DND-41 (cell line): ENCODE data around the gene MT4.

Source experiments
- ATAC-seq: fragments of 200-7000 bp; cut with Tn5 transposase; 3 replicates; pipeline ENCODE4 v1.9.1; 2021; ENCODE audit warnings: low read depth; ENCODE audit not compliant: insufficient read depth
- DNase-seq: peaks from one replicate; pipeline ENCODE4 v3.0.0-alpha.2; 2020
- H2AFZ ChIP-seq: 2 replicates; pipeline ENCODE4 v1.6.0; 2012; ENCODE audit warnings: low read depth, low read length
- H3K27ac ChIP-seq: 2 replicates; pipeline ENCODE4 v1.5.1; 2012; ENCODE audit warnings: low read length, inconsistent platforms
- H3K27me3 ChIP-seq: fragments of 200-600 bp; sonication (generic); 2 replicates; pipeline ENCODE4 v1.6.0; 2012; ENCODE audit warnings: low read length, mild to moderate bottlenecking, inconsistent platforms; ENCODE audit not compliant: insufficient read depth, poor library complexity
- H3K36me3 ChIP-seq: 2 replicates; pipeline ENCODE4 v1.5.1; 2012; ENCODE audit warnings: low read length, inconsistent platforms; ENCODE audit not compliant: insufficient read depth
- H3K4me1 ChIP-seq: 2 replicates; pipeline ENCODE4 v1.5.1; 2012; ENCODE audit warnings: mild to moderate bottlenecking, low read length; ENCODE audit not compliant: insufficient read depth
- H3K4me2 ChIP-seq: 2 replicates; pipeline ENCODE4 v1.6.0; 2012; ENCODE audit warnings: mild to moderate bottlenecking, moderate library complexity, low read length, inconsistent platforms; ENCODE audit not compliant: insufficient read depth
- H3K4me3 ChIP-seq, 2 experiments: fragments of 200-600 bp in 1 of 2; shearing (Covaris generic) in 1 of 2; 2 replicates each; pipeline ENCODE4 v1.5.1; 2012 to 2016; ENCODE audit warnings: inconsistent platforms in 2 of 2, low read length in 2 of 2, mild to moderate bottlenecking in 2 of 2, low read depth in 1 of 2, moderate library complexity in 1 of 2
- H3K79me2 ChIP-seq: 2 replicates; pipeline ENCODE4 v1.6.0; 2012; ENCODE audit warnings: low read length, inconsistent platforms; ENCODE audit not compliant: insufficient read depth
- H3K9ac ChIP-seq: 2 replicates; pipeline ENCODE4 v1.6.0; 2012; ENCODE audit warnings: low read depth, mild to moderate bottlenecking, inconsistent platforms, low read length, moderate library complexity
- H3K9me3 ChIP-seq: 2 replicates; pipeline ENCODE4 v1.5.1; 2012; ENCODE audit warnings: low read length, moderate library complexity, mild to moderate bottlenecking, inconsistent platforms; ENCODE audit not compliant: insufficient read depth, severe bottlenecking
- H4K20me1 ChIP-seq: 2 replicates; pipeline ENCODE4 v1.6.0; 2012; ENCODE audit warnings: low read length; ENCODE audit not compliant: insufficient read depth
- CTCF ChIP-seq: IDR thresholded peaks from 2 replicates; pipeline ENCODE4 v1.5.1; 2012; ENCODE audit warnings: borderline replicate concordance, low read length, moderate library complexity, mild to moderate bottlenecking; ENCODE audit not compliant: poor library complexity, severe bottlenecking; ENCODE audit errors: extremely low read depth
- EZH2 ChIP-seq: IDR thresholded peaks from 3 replicates; pipeline ENCODE4 v1.6.1; 2012; ENCODE audit warnings: borderline replicate concordance, low read depth, mild to moderate bottlenecking, moderate library complexity, low read length, inconsistent platforms; ENCODE audit not compliant: severe bottlenecking

MT4 gene

GRCh38 chr16:56518425-56518824 is 46.4 kb upstream of the MT4 start:
- TF ChIP-seq CTCF (no peak), EZH2 (no peak)
- no peak for DNase-seq
- Histone ChIP-seq H3K4me1 (peaks cover 24% of the 10 kb centered on the region), H3K4me2 (peak overlapping the region; percentile 99; the same call in 1 of the 2 replicates), H3K79me2 (peaks cover 10% of the 10 kb centered on the region), H3K9ac (no peak overlapping the region), H3K4me3 (no peak overlapping the region), H3K36me3 (no peaks in the 10 kb centered on the region), H3K9me3 (no peaks in the 10 kb centered on the region), H3K27ac (no peak overlapping the region), H4K20me1 (0 out of 2 replicates have a peak, but pooled peaks cover 2% of the 10 kb centered on the region), H2AFZ (no peak overlapping the region), H3K27me3 (no peaks in the 10 kb centered on the region)
- no peak for ATAC-seq

- H3K4me1 ChIP-seq = peaks cover 24% of the 10 kb centered on the region
- ATAC-seq = peak; percentile 90
- H3K4me3 ChIP-seq = peak within 1 kb of the TSS; percentile 59 to 96; a peak in 3 of 4 replicates
- H4K20me1 ChIP-seq = 0 out of 2 replicates have a peak, but pooled peaks cover 2% of the 10 kb centered on the region
- H3K36me3 ChIP-seq = no peaks in the 10 kb centered on the region
- H3K4me2 ChIP-seq = peak within 1 kb of the TSS; percentile 99
- no peak for TF ChIP-seq EZH2
- TF ChIP-seq CTCF = no peak
- no peaks in the 10 kb centered on the region for H3K9me3 ChIP-seq
- H3K9ac ChIP-seq = peak within 1 kb of the TSS; percentile 79
- H2AFZ ChIP-seq = peak within 1 kb of the TSS; percentile 92
- H3K27ac ChIP-seq = peak within 1 kb of the TSS; percentile 78
- H3K27me3 ChIP-seq = no peaks in the 10 kb centered on the region
- peaks cover 10% of the 10 kb centered on the region for H3K79me2 ChIP-seq
- peak; percentile 91 for DNase-seq
These were observed 45.2 kb upstream of the MT4 start, which contains the start of gene BBS2 for GRCh38 chr16:56519459-56520250. BBS2 (minus strand) TSS chr16:56520024; CDS start chr16:56519862, 162 bp downstream.

GRCh38 chr16:56520251-56520577 is 44.7 kb upstream of the MT4 start:
- no peaks in the 10 kb centered on the region for H3K27me3 ChIP-seq
- H3K9me3 ChIP-seq = no peaks in the 10 kb centered on the region
- peaks cover 10% of the 10 kb centered on the region for H3K79me2 ChIP-seq
- H3K4me3 ChIP-seq = peak overlapping the region; percentile 59 to 96; a peak in 3 of 4 replicates
- H3K9ac ChIP-seq = peak overlapping the region; percentile 79
- peak overlapping the region; percentile 78 for H3K27ac ChIP-seq
- no peak for ATAC-seq
- 0 out of 2 replicates have a peak, but pooled peaks cover 2% of the 10 kb centered on the region for H4K20me1 ChIP-seq
- H2AFZ ChIP-seq = peak overlapping the region; percentile 92
- peaks cover 24% of the 10 kb centered on the region for H3K4me1 ChIP-seq
- TF ChIP-seq EZH2 (no peak), CTCF (no peak)
- no peak for DNase-seq
- H3K4me2 ChIP-seq = peak overlapping the region; percentile 99
- H3K36me3 ChIP-seq = no peaks in the 10 kb centered on the region
